ENCODE data around the gene ATP5F1E.

Gene ATP5F1E

GRCh38 chr20:58982406-58983114 lies 49.6 kb downstream of the ATP5F1E start:
- H3K79me2 ChIP-seq (ENCODE audit: insufficient read depth, low read length): peaks cover 61% of the 10 kb centered on the region
- H3K9me3 ChIP-seq (ENCODE audit: insufficient read depth, low read length, severe bottlenecking): no peaks in the 10 kb centered on the region
- peak overlapping the region; percentile 79 for H3K9ac ChIP-seq (ENCODE audit: low read depth, low read length)
- peaks cover 35% of the 10 kb centered on the region for H3K36me3 ChIP-seq (ENCODE audit: insufficient read depth, low read length)
- H4K20me1 ChIP-seq (ENCODE audit: insufficient read depth, low read length): peaks cover 38% of the 10 kb centered on the region
- no peak for TF ChIP-seq EZH2 (IDR thresholded peaks at IDR 0.05; ENCODE audit: borderline replicate concordance, low read depth, low read length, severe bottlenecking)
- TF ChIP-seq CTCF (IDR thresholded peaks at IDR 0.05; ENCODE audit: borderline replicate concordance, extremely low read depth, low read length, poor library complexity, severe bottlenecking): no peak
- no peak overlapping the region for H2AFZ ChIP-seq (ENCODE audit: low read depth, low read length)
- ATAC-seq (ENCODE audit: insufficient read depth, low read depth): no peak
- H3K4me3 ChIP-seq (ENCODE audit: low read depth in 1 of 2, low read length in 2 of 2): peak overlapping the region; percentile 93 to 98; a peak in 3 of 4 replicates
- H3K4me1 ChIP-seq (ENCODE audit: insufficient read depth, low read length): peaks cover 35% of the 10 kb centered on the region
- DNase-seq: no peak
- H3K27me3 ChIP-seq (ENCODE audit: insufficient read depth, low read length, poor library complexity): no peaks in the 10 kb centered on the region
- H3K4me2 ChIP-seq (ENCODE audit: insufficient read depth, low read length): peak overlapping the region; percentile 77
- peak overlapping the region; percentile 32 for H3K27ac ChIP-seq (ENCODE audit: low read length)

GRCh38 chr20:58981628-58982364 lies 50.3 kb downstream of the ATP5F1E start:
- Histone ChIP-seq H3K4me2 (ENCODE audit: insufficient read depth, low read length) (peak overlapping the region; percentile 77), H3K27me3 (ENCODE audit: insufficient read depth, low read length, poor library complexity) (peaks cover under 1% of the 10 kb centered on the region), H3K79me2 (ENCODE audit: insufficient read depth, low read length) (peaks cover 57% of the 10 kb centered on the region), H3K36me3 (ENCODE audit: insufficient read depth, low read length) (peaks cover 27% of the 10 kb centered on the region), H4K20me1 (ENCODE audit: insufficient read depth, low read length) (peaks cover 32% of the 10 kb centered on the region), H3K9me3 (ENCODE audit: insufficient read depth, low read length, severe bottlenecking) (no peaks in the 10 kb centered on the region), H3K4me3 (ENCODE audit: low read depth in 1 of 2, low read length in 2 of 2) (peak overlapping the region; percentile 93 to 98), H2AFZ (ENCODE audit: low read depth, low read length) (peak overlapping the region; percentile 65), H3K27ac (ENCODE audit: low read length) (peak overlapping the region; percentile 81), H3K9ac (ENCODE audit: low read depth, low read length) (peak overlapping the region; percentile 79), H3K4me1 (ENCODE audit: insufficient read depth, low read length) (peaks cover 35% of the 10 kb centered on the region)
- ATAC-seq (ENCODE audit: insufficient read depth, low read depth) (peak; percentile 43), DNase-seq (peak; percentile 36)
- TF ChIP-seq CTCF (IDR thresholded peaks at IDR 0.05; ENCODE audit: borderline replicate concordance, extremely low read depth, low read length, poor library complexity, severe bottlenecking) (no peak), EZH2 (IDR thresholded peaks at IDR 0.05; ENCODE audit: borderline replicate concordance, low read depth, low read length, severe bottlenecking) (no peak)

GRCh38 chr20:58980711-58981627 lies 51.2 kb downstream of the ATP5F1E start, which contains the start of gene NELFCD:
NELFCD (plus strand) TSS chr20:58981256; CDS start chr20:58981310, 54 bp downstream.
- peak; percentile 93 for DNase-seq
- Histone ChIP-seq H2AFZ (ENCODE audit: low read depth, low read length) (peak within 1 kb of the TSS; percentile 98), H3K27ac (ENCODE audit: low read length) (peak within 1 kb of the TSS; percentile 81), H3K9ac (ENCODE audit: low read depth, low read length) (peak within 1 kb of the TSS; percentile 79), H3K9me3 (ENCODE audit: insufficient read depth, low read length, severe bottlenecking) (peaks cover 5% of the 10 kb centered on the region), H3K36me3 (ENCODE audit: insufficient read depth, low read length) (peaks cover 19% of the 10 kb centered on the region), H3K4me2 (ENCODE audit: insufficient read depth, low read length) (peak within 1 kb of the TSS; percentile 77), H3K4me1 (ENCODE audit: insufficient read depth, low read length) (peaks cover 35% of the 10 kb centered on the region), H3K79me2 (ENCODE audit: insufficient read depth, low read length) (peaks cover 48% of the 10 kb centered on the region), H3K4me3 (ENCODE audit: low read depth in 1 of 2, low read length in 2 of 2) (peak within 1 kb of the TSS; percentile 93 to 98), H3K27me3 (ENCODE audit: insufficient read depth, low read length, poor library complexity) (peaks cover 4% of the 10 kb centered on the region), H4K20me1 (ENCODE audit: insufficient read depth, low read length) (peaks cover 28% of the 10 kb centered on the region)
- ATAC-seq (ENCODE audit: insufficient read depth, low read depth): peak; percentile 83
- TF ChIP-seq EZH2 (IDR thresholded peaks at IDR 0.05; ENCODE audit: borderline replicate concordance, low read depth, low read length, severe bottlenecking) (no peak), CTCF (IDR thresholded peaks at IDR 0.05; ENCODE audit: borderline replicate concordance, extremely low read depth, low read length, poor library complexity, severe bottlenecking) (no peak)
